ENCODE results near the gene MRPS12. TPM values are rescaled to one million over a fixed set of nuclear protein-coding genes. Genes with fewer than 3 reads are reported as not detected.
A peak's percentile ranks its signal among the peaks of the same experiment; 100 is the strongest.

The MRPS12 gene
- total and polyA plus RNA-seq, 2 of the 13 experiments (the other 11 are each of a cell fraction or from before 2014, with no cell fraction given): 27.5 to 54.8 TPM

- TF ChIP-seq ZBTB34 (CRISPR knock-in tag; IDR thresholded peaks at IDR 0.05) (no peak), ZNF350 (CRISPR knock-in tag; IDR thresholded peaks at IDR 0.05; ENCODE audit: borderline replicate concordance, low read depth) (no peak), SP140L (CRISPR knock-in tag; IDR thresholded peaks at IDR 0.05; ENCODE audit: borderline replicate concordance) (no peak), ATF7-NPFF (CRISPR knock-in tag; IDR thresholded peaks at IDR 0.05; ENCODE audit: low read depth) (no peak), BRD4 (CRISPR knock-in tag; IDR thresholded peaks at IDR 0.05) (no peak), ZNF790 (CRISPR knock-in tag; IDR thresholded peaks at IDR 0.05; ENCODE audit: borderline replicate concordance) (no peak), ADNP (CRISPR knock-in tag; IDR thresholded peaks at IDR 0.05) (no peak), ZBTB3 (CRISPR knock-in tag; IDR thresholded peaks at IDR 0.05; ENCODE audit: borderline replicate concordance, low read depth) (no peak), YEATS4 (CRISPR knock-in tag; IDR thresholded peaks at IDR 0.05; ENCODE audit: borderline replicate concordance) (0 out of 2 replicates have a peak, but pooled peaks have one; percentile 2), ZNF724P (CRISPR knock-in tag; IDR thresholded peaks at IDR 0.05; ENCODE audit: borderline replicate concordance) (no peak; the same call in 1 of the 2 replicates), FOXC1 (CRISPR knock-in tag; IDR thresholded peaks at IDR 0.05; ENCODE audit: borderline replicate concordance) (no peak), ZNF652 (CRISPR knock-in tag; IDR thresholded peaks at IDR 0.05; ENCODE audit: borderline replicate concordance, low read depth) (no peak), TEF (CRISPR knock-in tag; IDR thresholded peaks at IDR 0.05) (no peak), ATF2 (CRISPR knock-in tag; IDR thresholded peaks at IDR 0.05) (no peak)
Measured at GRCh38 chr19:38977445-38978325, 46.9 kb downstream of the MRPS12 start (continued).
